Lung (tissue), 12 donors: ENCODE data around the gene STK40. TPM values are rescaled to one million over a fixed set of nuclear protein-coding genes. Genes with fewer than 3 reads are reported as not detected.

ENCODE experiments used
- ATAC-seq: fragments of 200-7000 bp; cut with Tn5 transposase; one replicate; pipeline ENCODE4 v1.9.1; 2020; ENCODE audit warnings: moderate number of reproducible peaks; ENCODE audit not compliant: insufficient read depth, low FRiP score
- DNase-seq, 3 donors: peaks; one replicate each; pipeline ENCODE4 v3.0.0-alpha.2; 2013 to 2017
- H3K27ac ChIP-seq, 2 donors: one replicate each; pipeline ENCODE4 v1.5.1; 2013; ENCODE audit warnings: mild to moderate bottlenecking in 2 of 2, moderate library complexity in 2 of 2, control low read depth in 1 of 2, inconsistent platforms in 1 of 2, low read depth in 1 of 2, low read length in 1 of 2
- H3K27me3 ChIP-seq, 3 donors: one replicate each; pipeline ENCODE4 v1.5.1; 2013; ENCODE audit warnings: low read length in 2 of 3; ENCODE audit not compliant: control insufficient read depth in 3 of 3, insufficient read depth in 3 of 3
- H3K36me3 ChIP-seq, 4 donors: one replicate each; pipeline ENCODE4 v1.5.1; 2013; ENCODE audit warnings: low read length in 4 of 4, mild to moderate bottlenecking in 1 of 4, moderate library complexity in 1 of 4; ENCODE audit not compliant: control insufficient read depth in 4 of 4, insufficient read depth in 4 of 4
- H3K4me1 ChIP-seq, 5 donors: one replicate each; pipeline ENCODE4 v1.5.1; 2013; ENCODE audit warnings: low read length in 5 of 5, mild to moderate bottlenecking in 2 of 5, moderate library complexity in 1 of 5; ENCODE audit not compliant: control insufficient read depth in 5 of 5, insufficient read depth in 5 of 5
- H3K4me3 ChIP-seq: one replicate; pipeline ENCODE4 v1.5.1; 2013; ENCODE audit warnings: mild to moderate bottlenecking, control low read depth, moderate library complexity
- H3K9ac ChIP-seq, 2 donors: one replicate each; pipeline ENCODE4 v1.5.1; 2013; ENCODE audit warnings: low read length in 2 of 2, control low read depth in 1 of 2; ENCODE audit not compliant: insufficient read depth in 1 of 2
- H3K9me3 ChIP-seq, 4 donors: one replicate each; pipeline ENCODE4 v1.5.1; 2013; ENCODE audit warnings: low read length in 3 of 4, mild to moderate bottlenecking in 1 of 4, moderate library complexity in 1 of 4; ENCODE audit not compliant: control insufficient read depth in 4 of 4, insufficient read depth in 3 of 4
- WGBS, 2 donors: extraction: QIAGEN DNeasy Blood & Tissue Kit; methylation state at CpG; one replicate each; pipeline ENCODE4 v1.1.7; 2013; 5-methylcytosine and 5-hydroxymethylcytosine counted together
- polyA plus RNA-seq, 2 donors: library from polyadenylated mRNA; stranded (reverse); fragments of 200-250 nt; gene quantifications; one replicate each; pipeline ENCODE4 v1.2.1, GENCODE V29; 2013
- total RNA-seq, 2 donors: library from RNA; depleted of rRNA in 1 of 2; stranded (reverse); fragments of >200 nt in 1 of 2; gene quantifications; one replicate each; pipeline ENCODE4 v1.2.1, GENCODE V29; 2014 to 2021
- TF ChIP-seq, protein P1 (sequence below): IDR thresholded peaks from 2 replicates; pipeline ENCODE4 v1.5.1; 2012; ENCODE audit warnings: mild to moderate bottlenecking; ENCODE audit errors: control extremely low read depth, extremely low read depth
- donor health status: control.
- donor health status: control.
- donor health status: Bipolar disorder and iron deficiency.
- donor health status: healthy.
- donor health status: DM: yes; HTN: yes; CAD: no.

Gene STK40
- total and polyA plus RNA-seq, 4 donors, result 25.4 to 82.9 (median 48.7) TPM

DNA sequence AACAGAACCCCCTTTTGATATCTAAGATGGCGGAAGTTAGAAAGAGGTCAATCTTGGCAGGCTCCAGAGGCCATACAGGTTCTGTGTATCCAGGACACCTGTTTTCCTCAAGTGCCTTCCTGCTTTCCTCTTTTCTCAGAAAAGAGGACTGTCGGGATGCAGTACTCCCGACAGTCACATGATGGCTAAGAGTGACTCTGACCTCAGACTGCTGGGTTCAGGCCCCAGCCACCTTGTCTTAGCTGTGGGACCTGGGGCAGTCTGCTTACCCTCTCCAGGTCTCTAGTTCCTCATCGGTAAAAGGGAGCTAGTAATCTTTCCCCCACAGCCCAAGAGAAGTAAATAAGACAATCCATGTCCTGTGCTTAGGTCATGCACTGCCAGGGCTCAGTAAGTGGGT lies 29.9 kb downstream of the STK40 start:
- Histone ChIP-seq H3K36me3 (peaks cover 3 to 50% (median 14%) of the 10 kb centered on the region in 4 donors), H3K4me3 (no peak overlapping the region), H3K9ac (no peak overlapping the region), H3K27ac (no peak overlapping the region), H3K9me3 (no peaks in the 10 kb centered on the region), H3K4me1 (peaks cover 0 to 26% (median 11%) of the 10 kb centered on the region in 5 donors), H3K27me3 (no peaks in the 10 kb centered on the region)
- TF ChIP-seq, protein P1, sequence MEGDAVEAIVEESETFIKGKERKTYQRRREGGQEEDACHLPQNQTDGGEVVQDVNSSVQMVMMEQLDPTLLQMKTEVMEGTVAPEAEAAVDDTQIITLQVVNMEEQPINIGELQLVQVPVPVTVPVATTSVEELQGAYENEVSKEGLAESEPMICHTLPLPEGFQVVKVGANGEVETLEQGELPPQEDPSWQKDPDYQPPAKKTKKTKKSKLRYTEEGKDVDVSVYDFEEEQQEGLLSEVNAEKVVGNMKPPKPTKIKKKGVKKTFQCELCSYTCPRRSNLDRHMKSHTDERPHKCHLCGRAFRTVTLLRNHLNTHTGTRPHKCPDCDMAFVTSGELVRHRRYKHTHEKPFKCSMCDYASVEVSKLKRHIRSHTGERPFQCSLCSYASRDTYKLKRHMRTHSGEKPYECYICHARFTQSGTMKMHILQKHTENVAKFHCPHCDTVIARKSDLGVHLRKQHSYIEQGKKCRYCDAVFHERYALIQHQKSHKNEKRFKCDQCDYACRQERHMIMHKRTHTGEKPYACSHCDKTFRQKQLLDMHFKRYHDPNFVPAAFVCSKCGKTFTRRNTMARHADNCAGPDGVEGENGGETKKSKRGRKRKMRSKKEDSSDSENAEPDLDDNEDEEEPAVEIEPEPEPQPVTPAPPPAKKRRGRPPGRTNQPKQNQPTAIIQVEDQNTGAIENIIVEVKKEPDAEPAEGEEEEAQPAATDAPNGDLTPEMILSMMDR, result no peak
- whole genome bisulfite sequencing, 2 donors, result 75 to 86% methylated on average over 4 of the region's 4 CpGs
- DNase-seq (no peak), ATAC-seq (no peak)

DNA sequence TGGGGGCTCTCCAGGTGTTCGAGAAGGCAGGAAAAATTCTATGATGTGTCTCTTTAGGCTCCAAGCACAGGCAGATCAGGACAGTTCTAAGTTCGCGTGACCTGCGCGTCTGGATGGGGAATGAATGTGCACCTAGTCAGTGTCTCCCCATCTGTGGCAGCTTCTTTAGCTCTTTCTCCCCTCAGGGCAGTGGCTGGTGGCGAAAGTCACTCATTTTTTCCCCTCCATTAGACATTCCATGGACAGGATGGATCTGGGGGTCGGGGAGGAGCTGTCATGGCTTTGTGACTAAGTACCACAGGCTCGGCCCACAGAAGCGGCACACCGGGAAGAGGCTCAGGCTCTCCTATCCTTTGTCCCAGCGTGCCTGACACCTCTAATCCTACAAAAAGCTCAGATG lies 31.2 kb downstream of the STK40 start:
- Histone ChIP-seq H3K4me3 (no peak overlapping the region), H3K9me3 (no peaks in the 10 kb centered on the region), H3K27me3 (no peaks in the 10 kb centered on the region), H3K36me3 (peaks cover 3 to 51% (median 14%) of the 10 kb centered on the region in 4 donors), H3K27ac (no peak overlapping the region), H3K4me1 (peaks cover 0 to 37% (median 10%) of the 10 kb centered on the region in 5 donors), H3K9ac (no peak overlapping the region)
- WGBS, 2 donors, result 96 to 97% methylated on average over 11 of the region's 11 CpGs
- TF ChIP-seq, protein P1, result no peak
- DNase-seq (no peak), ATAC-seq (no peak)

DNA sequence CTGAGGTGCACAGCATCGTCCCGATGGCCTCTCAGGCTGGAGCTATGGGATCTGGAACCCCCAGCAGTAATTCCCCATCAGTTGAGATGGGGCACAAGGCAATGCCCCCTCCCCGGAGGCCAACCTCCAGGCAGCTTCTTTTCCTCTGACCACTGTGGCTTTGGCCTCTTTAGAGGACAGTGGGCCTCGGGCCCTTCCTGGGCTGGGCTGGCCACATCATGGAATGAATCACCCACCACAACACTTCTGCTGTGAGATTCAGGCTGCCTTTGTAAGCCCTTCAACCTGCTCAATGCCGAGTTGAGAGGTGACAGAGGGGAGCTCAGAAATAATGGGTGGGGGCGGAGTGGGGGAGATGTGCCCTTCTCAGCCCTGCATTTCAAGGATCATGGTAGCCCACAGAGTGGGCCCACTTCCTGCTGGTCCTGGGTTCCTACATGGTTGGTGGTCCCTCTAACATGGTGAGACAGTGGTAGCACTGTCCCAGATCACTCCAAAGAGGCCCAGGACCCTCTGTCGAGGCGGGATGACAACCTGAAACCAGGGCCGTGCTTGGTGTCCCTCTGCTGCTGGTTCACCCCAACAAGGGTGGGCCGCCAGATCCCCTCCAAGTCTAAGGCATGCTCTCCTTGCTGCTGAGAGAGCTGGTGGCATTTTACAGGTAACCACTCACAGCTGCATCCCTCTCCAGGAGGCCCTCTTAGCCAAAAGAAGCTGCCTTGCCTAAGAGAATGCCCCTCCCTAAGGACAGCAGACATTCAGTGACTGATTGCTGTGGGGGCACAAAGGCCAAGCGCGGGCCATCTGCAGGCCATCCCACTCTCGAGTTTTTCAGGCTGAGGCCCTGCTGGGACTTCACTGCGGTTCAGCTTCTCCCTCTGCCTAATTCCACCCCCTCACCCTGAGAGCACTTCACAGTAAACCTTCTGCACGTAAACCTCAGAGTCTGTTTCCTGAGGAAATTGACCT lies 32.5 kb downstream of the STK40 start:
- TF ChIP-seq, protein P1, result no peak
- no peak overlapping the region for H3K9ac ChIP-seq
- DNase-seq (no peak), ATAC-seq (no peak)
- no peaks in the 10 kb centered on the region for H3K9me3 ChIP-seq
- H3K36me3 ChIP-seq, result peaks cover 3 to 49% (median 16%) of the 10 kb centered on the region in 4 donors
- H3K4me1 ChIP-seq, result peaks cover 0 to 37% (median 10%) of the 10 kb centered on the region in 5 donors
- WGBS, 2 donors, result 83 to 84% methylated on average over 15 of the region's 15 CpGs
- no peak overlapping the region for H3K4me3 ChIP-seq
- no peak overlapping the region for H3K27ac ChIP-seq
- H3K27me3 ChIP-seq, result no peaks in the 10 kb centered on the region
